Stimulated activated CD4-positive, alpha-beta T cell treated with anti-CD3 and anti-CD28 coated beads, Interleukin-2, amount 100 ng/mL, for 24 hours (primary cell): ENCODE data around the gene LIPC.
A peak's percentile ranks its signal among the peaks of the same experiment; 100 is the strongest.

Experiments used
- DNase-seq, 2 donors: peaks; one replicate each; pipeline ENCODE4 v3.0.0-alpha.2; 2020

LIPC gene

GRCh38 chr15:58460116-58460790, 28.5 kb downstream of the LIPC start:
- no peak for DNase-seq

GRCh38 chr15:58460872-58461271, 29.1 kb downstream of the LIPC start:
- no peak for DNase-seq

GRCh38 chr15:58462547-58462946, 30.8 kb downstream of the LIPC start:
- DNase-seq: no peak

- no peak for DNase-seq
Observed at GRCh38 chr15:58462973-58463663, 31.3 kb downstream of the LIPC start.

- no peak for DNase-seq
Observed at GRCh38 chr15:58463815-58464650, 32.2 kb downstream of the LIPC start.

- DNase-seq: no peak
Observed at GRCh38 chr15:58465070-58465469, 33.3 kb downstream of the LIPC start.

GRCh38 chr15:58465866-58466517, 34.2 kb downstream of the LIPC start:
- no peak for DNase-seq

GRCh38 chr15:58466566-58466965, 34.8 kb downstream of the LIPC start:
- no peak for DNase-seq

GRCh38 chr15:58467121-58467721, 35.4 kb downstream of the LIPC start:
- no peak for DNase-seq

GRCh38 chr15:58467722-58468423, 36.1 kb downstream of the LIPC start:
- DNase-seq: no peak

- DNase-seq: no peak
Observed at GRCh38 chr15:58469432-58470353, 37.9 kb downstream of the LIPC start.

- DNase-seq: no peak
Observed at GRCh38 chr15:58471348-58471747, 39.6 kb downstream of the LIPC start.

- DNase-seq: no peak
Observed at GRCh38 chr15:58472221-58472620, 40.4 kb downstream of the LIPC start.

GRCh38 chr15:58472821-58473581, 41.2 kb downstream of the LIPC start:
- peak; percentile 27 to 38 for DNase-seq

- no peak for DNase-seq
Observed at GRCh38 chr15:58473724-58474123, 41.9 kb downstream of the LIPC start.

- no peak for DNase-seq
Observed at GRCh38 chr15:58474741-58475323, 43.0 kb downstream of the LIPC start.

GRCh38 chr15:58475573-58476524, 44.1 kb downstream of the LIPC start:
- DNase-seq: no peak

GRCh38 chr15:58476525-58477162, 44.9 kb downstream of the LIPC start:
- no peak for DNase-seq
